G401.6 (cell line): ENCODE results near the gene TENM3.
"Not testable (repeated sequence)": the region's sequence is repeated elsewhere in the genome, so short reads cannot be mapped to it uniquely, and the experiment has no call there.

Experiments used
- FAIRE-seq: peaks from 2 replicates; lab custom pipeline; 2012; peaks lifted over from hg19 to GRCh38; lab: Jason Lieb, UNC

The TENM3 gene

GRCh38 chr4:182788201-182788600 is 545.0 kb downstream of the TENM3 start:
- no peak for FAIRE-seq

- FAIRE-seq = no peak
These were observed 546.3 kb downstream of the TENM3 start for GRCh38 chr4:182789529-182789928.

GRCh38 chr4:182795446-182796238 is 552.4 kb downstream of the TENM3 start:
- no peak for FAIRE-seq

- FAIRE-seq = no peak
These were observed 556.5 kb downstream of the TENM3 start for GRCh38 chr4:182799515-182800215.

GRCh38 chr4:182800216-182800515 is 557.0 kb downstream of the TENM3 start:
- no peak for FAIRE-seq

GRCh38 chr4:182801636-182802035 is 558.4 kb downstream of the TENM3 start:
- FAIRE-seq = no peak

GRCh38 chr4:182802621-182803020 is 559.4 kb downstream of the TENM3 start:
- no peak for FAIRE-seq

GRCh38 chr4:182803235-182803634 is 560.0 kb downstream of the TENM3 start:
- FAIRE-seq = no peak

GRCh38 chr4:182804131-182804530 is 560.9 kb downstream of the TENM3 start:
- no peak for FAIRE-seq

- FAIRE-seq = no peak
These were observed 562.1 kb downstream of the TENM3 start for GRCh38 chr4:182805321-182805720.

GRCh38 chr4:182805750-182806149 is 562.5 kb downstream of the TENM3 start:
- FAIRE-seq = no peak

- FAIRE-seq = no peak
These were observed 563.4 kb downstream of the TENM3 start for GRCh38 chr4:182806259-182807252.

GRCh38 chr4:182807346-182807745 is 564.1 kb downstream of the TENM3 start:
- no peak for FAIRE-seq

- no peak for FAIRE-seq
These were observed 564.8 kb downstream of the TENM3 start for GRCh38 chr4:182807767-182808548.

GRCh38 chr4:182808673-182809416 is 565.6 kb downstream of the TENM3 start:
- FAIRE-seq = no peak

GRCh38 chr4:182809417-182810102 is 566.4 kb downstream of the TENM3 start:
- FAIRE-seq = no peak

- FAIRE-seq = no peak
These were observed 567.0 kb downstream of the TENM3 start for GRCh38 chr4:182810103-182810615.

- FAIRE-seq = no peak
These were observed 569.7 kb downstream of the TENM3 start for GRCh38 chr4:182812916-182813315.

GRCh38 chr4:182814065-182814464 is 570.9 kb downstream of the TENM3 start:
- FAIRE-seq = not testable (repeated sequence)
